AG04450 (cell line): ENCODE data around the gene ELOF1. TPM values are rescaled to one million over a fixed set of nuclear protein-coding genes. Genes with fewer than 3 reads are reported as not detected.
A peak's percentile ranks its signal among the peaks of the same experiment; 100 is the strongest.

Experiments
- CTCF ChIA-PET: fragments of 300-600, 350-600 bp; formaldehyde crosslinking; extraction: SDS; loops from one replicate; lab custom pipeline; 2022; ENCODE audit warnings: antibody characterized with exemption, inconsistent platforms; lab: Charles Lee
- POLR2A ChIA-PET: fragments of 350-600 bp; formaldehyde crosslinking; extraction: SDS; loops from one replicate; lab custom pipeline; 2021; ENCODE audit warnings: antibody characterized with exemption, inconsistent platforms; lab: Yijun Ruan, JAX
- DNase-seq: peaks from one replicate; pipeline ENCODE4 v3.0.0-alpha.2; 2011; ENCODE audit warnings: low read depth, low spot score
- H3K27ac ChIP-seq: one replicate; pipeline ENCODE4 v1.5.1; 2012; ENCODE audit warnings: low read depth, low read length, control low read depth
- H3K27me3 ChIP-seq: one replicate; pipeline ENCODE4 v1.6.0; 2012; ENCODE audit warnings: low read length; ENCODE audit not compliant: control insufficient read depth, insufficient read depth
- H3K4me3 ChIP-seq: 2 replicates; pipeline ENCODE4 v1.5.1; 2011; ENCODE audit warnings: mild to moderate bottlenecking, low read depth, low read length, control low read depth
- H3K9me3 ChIP-seq: 2 replicates; pipeline ENCODE4 v1.5.1; 2012; ENCODE audit warnings: low read length; ENCODE audit not compliant: control insufficient read depth, insufficient read depth
- CTCF ChIP-seq: IDR thresholded peaks from 2 replicates; pipeline ENCODE4 v1.5.1; 2011; ENCODE audit warnings: low read depth, low read length, control low read depth, inconsistent platforms
- polyA plus RNA-seq: library from polyadenylated mRNA; depleted of rRNA; stranded (reverse); fragments of >200 nt; gene quantifications from 2 replicates; pipeline ENCODE4 v1.2.3, GENCODE V29; 2011

The ELOF1 gene
- polyA plus RNA-seq, 1 experiment, result 51.7 TPM

GRCh38 chr19:11528551-11529341 lies 30.3 kb downstream of the ELOF1 start, which contains the start of gene ECSIT:
Gene ECSIT (minus strand): TSS chr19:11529134. CDS start chr19:11519170, 9,964 bp downstream.
- no peak for TF ChIP-seq CTCF
- DNase-seq, result peak; percentile 97
- ChIA-PET CTCF (interaction anchor here (1.4 kb wide), 1 partner anchor 8 kb away, joined by 5 read pairs; no protein-coding TSS in a partner anchor), POLR2A (interaction anchor here (0.5 to 1.4 kb wide), 6 partner anchors 10 to 1063 kb away, joined by 3 to 7 read pairs (median 4); partner anchors contain the start of genes CCDC159, CNN1, ELOF1 and TMEM205)
- Histone ChIP-seq H3K27ac (peak within 1 kb of the TSS; percentile 83), H3K27me3 (no peaks in the 10 kb centered on the region), H3K9me3 (no peaks in the 10 kb centered on the region; the same call in 1 of the 2 replicates), H3K4me3 (peak within 1 kb of the TSS; percentile 80)

- TF ChIP-seq CTCF, result no peak
- no peaks in the 10 kb centered on the region for H3K27me3 ChIP-seq
- H3K9me3 ChIP-seq, result no peaks in the 10 kb centered on the region
- no peak for DNase-seq
- POLR2A ChIA-PET, result interaction anchor here (0.6 kb wide), 1 partner anchor 78 kb away, joined by 6 read pairs; no protein-coding TSS in a partner anchor
- H3K4me3 ChIP-seq, result no peak overlapping the region
- CTCF ChIA-PET, result interaction anchor here (1.0 kb wide), 1 partner anchor 17 kb away, joined by 4 read pairs; no protein-coding TSS in a partner anchor
- H3K27ac ChIP-seq, result no peak overlapping the region
These were observed 39.9 kb downstream of the ELOF1 start for GRCh38 chr19:11519138-11519537.

- Histone ChIP-seq H3K9me3 (no peaks in the 10 kb centered on the region), H3K27ac (no peak overlapping the region), H3K27me3 (no peaks in the 10 kb centered on the region), H3K4me3 (no peak overlapping the region)
- no peak for TF ChIP-seq CTCF
- POLR2A ChIA-PET, result no interaction called here
- CTCF ChIA-PET, result interaction anchor here (0.8 to 1.0 kb wide), 2 partner anchors 22 to 31 kb away, joined by 3 read pairs; no protein-coding TSS in a partner anchor
- DNase-seq, result no peak
These were observed 45.1 kb downstream of the ELOF1 start for GRCh38 chr19:11513946-11514345.

- H3K4me3 ChIP-seq, result no peak overlapping the region
- TF ChIP-seq CTCF, result no peak
- DNase-seq, result no peak
- no peak overlapping the region for H3K27ac ChIP-seq
- H3K27me3 ChIP-seq, result no peaks in the 10 kb centered on the region
- H3K9me3 ChIP-seq, result peaks cover 3% of the 10 kb centered on the region; the same call in 1 of the 2 replicates
- CTCF ChIA-PET, result interaction anchor here (0.7 to 1.0 kb wide), 2 partner anchors 26 to 348 kb away, joined by 3 to 5 read pairs; no protein-coding TSS in a partner anchor
- POLR2A ChIA-PET, result no interaction called here
These were observed 48.6 kb downstream of the ELOF1 start for GRCh38 chr19:11510444-11510843.
